GM06990 (cell line): ENCODE measurements around the gene FTO.

ENCODE experiments used
- DNase-seq: peaks from one replicate; pipeline ENCODE4 v3.0.0-alpha.2; 2011; ENCODE audit not compliant: insufficient read length; ENCODE audit errors: extremely low read depth
- H3K27me3 ChIP-seq: replicated peaks from 2 replicates; pipeline ENCODE4 v1.6.0; 2011; ENCODE audit warnings: low read length; ENCODE audit not compliant: control insufficient read depth, insufficient read depth
- H3K36me3 ChIP-seq: 2 replicates; pipeline ENCODE4 v1.5.1; 2011; ENCODE audit warnings: low read length; ENCODE audit not compliant: control insufficient read depth, insufficient read depth
- H3K4me3 ChIP-seq: replicated peaks from 2 replicates; pipeline ENCODE4 v1.5.1; 2011; ENCODE audit warnings: low read depth, mild to moderate bottlenecking, control low read depth, low read length
- CTCF ChIP-seq: IDR thresholded peaks from 2 replicates; pipeline ENCODE4 v1.5.1; 2011; ENCODE audit warnings: low read length, control low read depth, mild to moderate bottlenecking, inconsistent platforms; ENCODE audit not compliant: insufficient read depth, poor library complexity, severe bottlenecking

FTO gene

DNA sequence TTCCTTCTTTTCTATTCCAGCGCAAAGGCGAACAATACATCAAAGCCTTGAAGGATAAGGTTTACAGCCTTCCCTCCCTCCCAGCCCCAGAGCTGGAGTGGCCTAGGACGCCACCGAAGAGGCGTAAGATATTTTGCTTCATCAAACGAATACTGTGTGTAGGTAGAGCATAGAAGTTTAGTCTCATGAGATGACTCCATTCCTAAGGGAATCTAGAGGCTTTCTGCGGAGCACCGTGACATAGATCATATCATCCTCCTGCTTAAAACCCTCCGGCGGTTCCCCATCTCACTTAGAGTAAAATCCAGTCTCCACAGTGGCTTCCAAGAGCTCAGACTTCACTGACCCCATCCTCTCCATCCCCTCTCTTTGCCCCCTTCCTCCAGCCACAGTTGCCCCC lies 390.7 kb downstream of the FTO start:
- Histone ChIP-seq H3K27me3 (no peaks in the 10 kb centered on the region), H3K36me3 (no peaks in the 10 kb centered on the region), H3K4me3 (no peak overlapping the region)
- DNase-seq: no peak
- no peak for TF ChIP-seq CTCF

GRCh38 chr16:54096607-54097006 lies 392.7 kb downstream of the FTO start:
- TF ChIP-seq CTCF: no peak
- Histone ChIP-seq H3K36me3 (no peaks in the 10 kb centered on the region), H3K27me3 (no peaks in the 10 kb centered on the region), H3K4me3 (no peak overlapping the region)
- DNase-seq: no peak

GRCh38 chr16:54097774-54098173 lies 393.8 kb downstream of the FTO start:
- H3K36me3 ChIP-seq: no peaks in the 10 kb centered on the region
- no peak for TF ChIP-seq CTCF
- no peaks in the 10 kb centered on the region for H3K27me3 ChIP-seq
- no peak overlapping the region for H3K4me3 ChIP-seq
- DNase-seq: no peak

DNA sequence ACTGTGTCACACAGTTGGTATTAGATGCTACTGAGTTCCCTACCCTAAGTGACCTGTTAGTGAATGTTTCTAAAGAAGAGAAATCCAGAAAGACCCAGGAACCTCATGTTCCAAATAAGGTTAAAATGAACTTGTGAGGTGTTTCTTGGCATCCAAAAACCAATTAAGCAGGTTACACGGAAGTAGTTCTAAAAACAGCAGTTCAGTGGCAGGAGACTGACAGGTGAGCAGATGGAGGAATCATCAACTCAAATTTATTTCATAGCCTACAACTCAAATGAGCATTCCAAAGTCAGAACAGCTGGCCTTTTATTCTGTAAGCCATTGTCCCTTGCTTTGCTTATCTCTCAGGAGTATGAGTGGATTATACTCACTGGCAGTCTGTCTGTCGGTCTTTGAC lies 394.3 kb downstream of the FTO start:
- Histone ChIP-seq H3K4me3 (no peak overlapping the region), H3K36me3 (no peaks in the 10 kb centered on the region), H3K27me3 (no peaks in the 10 kb centered on the region)
- no peak for TF ChIP-seq CTCF
- DNase-seq: no peak

GRCh38 chr16:54099627-54100026 lies 395.7 kb downstream of the FTO start:
- Histone ChIP-seq H3K27me3 (no peaks in the 10 kb centered on the region), H3K36me3 (no peaks in the 10 kb centered on the region), H3K4me3 (no peak overlapping the region)
- no peak for DNase-seq
- no peak for TF ChIP-seq CTCF
